ENCODE data around the gene MYOF. TPM values are rescaled to one million over a fixed set of nuclear protein-coding genes. Genes with fewer than 3 reads are reported as not detected.

MYOF gene
- total and polyA plus RNA-seq, 2 of the 8 experiments (the other 6 are each of a cell fraction or from before 2014, with no cell fraction given) = 0.98 to 2.3 TPM

- ChIA-PET CTCF (ENCODE audit: partially characterized antibody) (interaction anchor here (1.4 to 4.8 kb wide), 5 partner anchors 9 to 145 kb away, joined by 3 to 30 read pairs (median 15); partner anchors contain the start of gene MYOF), POLR2A (ENCODE audit: partially characterized antibody) (no interaction called here)
- no peak for FAIRE-seq
These were observed 20.9 kb upstream of the MYOF start for GRCh38 chr10:93503075-93503474.

More at GRCh38 chr10:93503075-93503474, 20.9 kb upstream of the MYOF start:
- H3K27ac ChIP-seq (ENCODE audit: low read depth, low read length) = no peak overlapping the region
- no peaks in the 10 kb centered on the region for H3K23me2 ChIP-seq (ENCODE audit: low read depth, low read length)
- H2BK5ac ChIP-seq (ENCODE audit: low read depth, low read length) = no peak overlapping the region
- H3K4me3 ChIP-seq (ENCODE audit: extremely low read depth in 1 of 4, insufficient read depth in 2 of 4, low read depth in 3 of 4, low read length in 4 of 4) = no peak overlapping the region
- no peak overlapping the region for H2BK15ac ChIP-seq (ENCODE audit: low read length)
- H4K91ac ChIP-seq (replicated peaks; ENCODE audit: insufficient read length, low read length) = no peak overlapping the region
- H3K4me1 ChIP-seq (replicated peaks in 1 of 4; ENCODE audit: control insufficient read depth in 3 of 4, insufficient read depth in 4 of 4, low read length in 3 of 4) = no peaks in the 10 kb centered on the region
- TF ChIP-seq POLR2AphosphoS5 (IDR thresholded peaks at IDR 0.05; ENCODE audit: low read depth, low read length) (no peak), SIRT6 (IDR thresholded peaks at IDR 0.05; ENCODE audit: low read length) (no peak), FOSL1 (IDR thresholded peaks at IDR 0.05; ENCODE audit: insufficient read depth, low read depth, low read length) (no peak), BCL11A (IDR thresholded peaks at IDR 0.05; ENCODE audit: low read depth in 2 of 2, low read length in 2 of 2) (no peak), CHD2 (IDR thresholded peaks at IDR 0.05; ENCODE audit: low read length) (no peak), ASH2L (IDR thresholded peaks at IDR 0.05; ENCODE audit: low read length) (no peak), TAF7 (optimal IDR thresholded peaks at IDR 0.05; ENCODE audit: borderline replicate concordance, low read depth, low read length) (no peak), RBBP5 (IDR thresholded peaks at IDR 0.05; ENCODE audit: borderline replicate concordance, low read depth, low read length) (no peak), BACH1 (IDR thresholded peaks at IDR 0.05; ENCODE audit: low read length) (no peak), TCF12 (IDR thresholded peaks at IDR 0.05; ENCODE audit: low read depth, low read length) (no peak), KDM4A (IDR thresholded peaks at IDR 0.05; ENCODE audit: low read depth, low read length, severe bottlenecking) (no peak)
- no peak overlapping the region for H3K18ac ChIP-seq (ENCODE audit: extremely low read depth, low read length)
- H3K23ac ChIP-seq (ENCODE audit: insufficient read length) = no peak overlapping the region
- H4K8ac ChIP-seq (ENCODE audit: extremely low read depth, insufficient read depth, low read length) = no peak overlapping the region
- WGBS, 2 experiments (ENCODE audit: extremely low coverage in 1 of 2, insufficient coverage in 1 of 2, insufficient read length in 1 of 2, insufficient replicate concordance in 2 of 2, low coverage in 1 of 2, low lambda C conversion rate in 2 of 2, missing lambda C conversion rate in 1 of 2) = 89% methylated on average over 6 of the region's 6 CpGs; no CpG with 5 or more reads in 1 of the 2 experiments
- H2BK12ac ChIP-seq (ENCODE audit: low read depth, low read length) = no peak overlapping the region
- no peaks in the 10 kb centered on the region for H4K20me1 ChIP-seq (replicated peaks in 1 of 2; ENCODE audit: control insufficient read depth in 1 of 2, insufficient read depth in 2 of 2, low read length in 2 of 2)
- H2BK20ac ChIP-seq (ENCODE audit: low read length) = no peak overlapping the region
- no peak overlapping the region for H2BK120ac ChIP-seq (replicated peaks; ENCODE audit: low read depth, low read length)
- H3K79me2 ChIP-seq (ENCODE audit: control insufficient read depth in 1 of 2, insufficient read depth in 2 of 2, low read length in 2 of 2) = peaks cover 0 to 14% of the 10 kb centered on the region in 2 experiments; a peak in 1 of 4 replicates
- DNase-seq (ENCODE audit: low read depth in 1 of 2, low spot score in 2 of 2) = no peak
- H3K14ac ChIP-seq (ENCODE audit: insufficient read length) = no peak overlapping the region
- H4K5ac ChIP-seq (ENCODE audit: insufficient read length, low read depth, low read length) = no peak overlapping the region
- H3K9ac ChIP-seq (replicated peaks in 1 of 4; ENCODE audit: extremely low read depth in 1 of 4, low read depth in 3 of 4, low read length in 3 of 4) = no peak overlapping the region
- peaks cover 0 to 32% (median 17%) of the 10 kb centered on the region in 4 experiments; a peak in 5 of 8 replicates for H3K36me3 ChIP-seq (ENCODE audit: control insufficient read depth in 2 of 4, insufficient read depth in 4 of 4, low read length in 3 of 4)
- no peak overlapping the region for H2AFZ ChIP-seq (ENCODE audit: low read length)
- no peaks in the 10 kb centered on the region for H3K27me3 ChIP-seq (replicated peaks in 1 of 4; ENCODE audit: control insufficient read depth in 3 of 4, extremely low read depth in 1 of 4, insufficient read depth in 3 of 4, low read length in 3 of 4)
- H3K56ac ChIP-seq (replicated peaks; ENCODE audit: insufficient read length, low read depth, low read length) = no peak overlapping the region
- H2AK5ac ChIP-seq (ENCODE audit: low read depth, low read length) = no peak overlapping the region
- no peaks in the 10 kb centered on the region for H3K79me1 ChIP-seq (ENCODE audit: low read depth, low read length)
- no peak overlapping the region for H3K4me2 ChIP-seq (ENCODE audit: insufficient read depth in 1 of 2, low read depth in 2 of 2, low read length in 2 of 2)
- H3K4ac ChIP-seq (replicated peaks; ENCODE audit: insufficient read length, low read depth, low read length) = no peak overlapping the region
- no peaks in the 10 kb centered on the region for H3K9me3 ChIP-seq (ENCODE audit: insufficient read depth in 2 of 2, low read depth in 1 of 2, low read length in 1 of 2)
